ENCODE data around the gene SERPINA12.
A peak's percentile ranks its signal among the peaks of the same experiment; 100 is the strongest.

SERPINA12 gene

GRCh38 chr14:94532447-94532846 is 23.2 kb upstream of the SERPINA12 start:
- Histone ChIP-seq H3K27me3 (ENCODE audit: control insufficient read depth, insufficient read depth, low read length) (no peaks in the 10 kb centered on the region; the same call in 1 of the 2 replicates), H3K9ac (ENCODE audit: low read depth, low read length) (no peak overlapping the region), H3K4me1 (ENCODE audit: control insufficient read depth, insufficient read depth, low read length) (no peaks in the 10 kb centered on the region), H3K27ac (ENCODE audit: low read depth, low read length) (no peak overlapping the region), H3K9me3 (ENCODE audit: control insufficient read depth, insufficient read depth, low read length) (peaks cover 4% of the 10 kb centered on the region), H3K4me3 (ENCODE audit: low read depth, low read length) (no peak overlapping the region), H3K36me3 (ENCODE audit: control insufficient read depth, insufficient read depth, low read length) (no peaks in the 10 kb centered on the region)

GRCh38 chr14:94531187-94531586 is 21.9 kb upstream of the SERPINA12 start:
- Histone ChIP-seq H3K4me1 (ENCODE audit: control insufficient read depth, insufficient read depth, low read length) (no peaks in the 10 kb centered on the region), H3K9me3 (ENCODE audit: control insufficient read depth, insufficient read depth, low read length) (peaks cover 4% of the 10 kb centered on the region; the same call in 1 of the 2 replicates), H3K27me3 (ENCODE audit: control insufficient read depth, insufficient read depth, low read length) (no peaks in the 10 kb centered on the region; the same call in 1 of the 2 replicates), H3K36me3 (ENCODE audit: control insufficient read depth, insufficient read depth, low read length) (no peaks in the 10 kb centered on the region), H3K9ac (ENCODE audit: low read depth, low read length) (no peak overlapping the region), H3K27ac (ENCODE audit: low read depth, low read length) (no peak overlapping the region), H3K4me3 (ENCODE audit: low read depth, low read length) (no peak overlapping the region)

- no peaks in the 10 kb centered on the region for H3K4me1 ChIP-seq (ENCODE audit: control insufficient read depth, insufficient read depth, low read length)
- H3K9me3 ChIP-seq (ENCODE audit: control insufficient read depth, insufficient read depth, low read length), result peaks cover 4% of the 10 kb centered on the region; the same call in 1 of the 2 replicates
- no peak overlapping the region for H3K4me3 ChIP-seq (ENCODE audit: low read depth, low read length)
- no peak overlapping the region for H3K9ac ChIP-seq (ENCODE audit: low read depth, low read length)
- no peaks in the 10 kb centered on the region for H3K36me3 ChIP-seq (ENCODE audit: control insufficient read depth, insufficient read depth, low read length)
- H3K27me3 ChIP-seq (ENCODE audit: control insufficient read depth, insufficient read depth, low read length), result no peaks in the 10 kb centered on the region
- no peak overlapping the region for H3K27ac ChIP-seq (ENCODE audit: low read depth, low read length)
These were observed 14.8 kb upstream of the SERPINA12 start for GRCh38 chr14:94524093-94524492.

- Histone ChIP-seq H3K9me3 (ENCODE audit: control insufficient read depth, insufficient read depth, low read length) (peaks cover 4% of the 10 kb centered on the region; the same call in 1 of the 2 replicates), H3K36me3 (ENCODE audit: control insufficient read depth, insufficient read depth, low read length) (no peaks in the 10 kb centered on the region), H3K9ac (ENCODE audit: low read depth, low read length) (no peak overlapping the region), H3K27ac (ENCODE audit: low read depth, low read length) (no peak overlapping the region), H3K27me3 (ENCODE audit: control insufficient read depth, insufficient read depth, low read length) (no peaks in the 10 kb centered on the region), H3K4me1 (ENCODE audit: control insufficient read depth, insufficient read depth, low read length) (peaks cover 5% of the 10 kb centered on the region), H3K4me3 (ENCODE audit: low read depth, low read length) (no peak overlapping the region)
These were observed 14.0 kb upstream of the SERPINA12 start for GRCh38 chr14:94523265-94523664.

GRCh38 chr14:94522115-94522724 is 13.0 kb upstream of the SERPINA12 start:
- H3K27me3 ChIP-seq (ENCODE audit: control insufficient read depth, insufficient read depth, low read length), result no peaks in the 10 kb centered on the region
- peaks cover 13% of the 10 kb centered on the region for H3K4me1 ChIP-seq (ENCODE audit: control insufficient read depth, insufficient read depth, low read length)
- peaks cover 4% of the 10 kb centered on the region; the same call in 1 of the 2 replicates for H3K9me3 ChIP-seq (ENCODE audit: control insufficient read depth, insufficient read depth, low read length)
- no peak overlapping the region for H3K9ac ChIP-seq (ENCODE audit: low read depth, low read length)
- no peak overlapping the region for H3K4me3 ChIP-seq (ENCODE audit: low read depth, low read length)
- H3K36me3 ChIP-seq (ENCODE audit: control insufficient read depth, insufficient read depth, low read length), result no peaks in the 10 kb centered on the region
- no peak overlapping the region for H3K27ac ChIP-seq (ENCODE audit: low read depth, low read length)

GRCh38 chr14:94521375-94522114 is 12.3 kb upstream of the SERPINA12 start:
- Histone ChIP-seq H3K27me3 (ENCODE audit: control insufficient read depth, insufficient read depth, low read length) (no peaks in the 10 kb centered on the region), H3K9ac (ENCODE audit: low read depth, low read length) (no peak overlapping the region), H3K27ac (ENCODE audit: low read depth, low read length) (no peak overlapping the region)

GRCh38 chr14:94517641-94518257 is 8.5 kb upstream of the SERPINA12 start:
- H3K9ac ChIP-seq (ENCODE audit: low read depth, low read length), result no peak overlapping the region
- no peaks in the 10 kb centered on the region for H3K36me3 ChIP-seq (ENCODE audit: control insufficient read depth, insufficient read depth, low read length)
- peaks cover 4% of the 10 kb centered on the region; the same call in 1 of the 2 replicates for H3K9me3 ChIP-seq (ENCODE audit: control insufficient read depth, insufficient read depth, low read length)
- H3K27ac ChIP-seq (ENCODE audit: low read depth, low read length), result peak overlapping the region; percentile 69
- H3K4me1 ChIP-seq (ENCODE audit: control insufficient read depth, insufficient read depth, low read length), result peaks cover 13% of the 10 kb centered on the region
- no peaks in the 10 kb centered on the region for H3K27me3 ChIP-seq (ENCODE audit: control insufficient read depth, insufficient read depth, low read length)
- no peak overlapping the region for H3K4me3 ChIP-seq (ENCODE audit: low read depth, low read length)

More at GRCh38 chr14:94521375-94522114, 12.3 kb upstream of the SERPINA12 start:
- H3K4me3 ChIP-seq (ENCODE audit: low read depth, low read length), result no peak overlapping the region
- H3K4me1 ChIP-seq (ENCODE audit: control insufficient read depth, insufficient read depth, low read length), result peaks cover 13% of the 10 kb centered on the region
- no peaks in the 10 kb centered on the region for H3K36me3 ChIP-seq (ENCODE audit: control insufficient read depth, insufficient read depth, low read length)
- peaks cover 4% of the 10 kb centered on the region; the same call in 1 of the 2 replicates for H3K9me3 ChIP-seq (ENCODE audit: control insufficient read depth, insufficient read depth, low read length)

- peaks cover 4% of the 10 kb centered on the region; the same call in 1 of the 2 replicates for H3K9me3 ChIP-seq (ENCODE audit: control insufficient read depth, insufficient read depth, low read length)
- no peak overlapping the region for H3K4me3 ChIP-seq (ENCODE audit: low read depth, low read length)
- peaks cover 13% of the 10 kb centered on the region for H3K4me1 ChIP-seq (ENCODE audit: control insufficient read depth, insufficient read depth, low read length)
- no peaks in the 10 kb centered on the region for H3K36me3 ChIP-seq (ENCODE audit: control insufficient read depth, insufficient read depth, low read length)
- no peak overlapping the region for H3K9ac ChIP-seq (ENCODE audit: low read depth, low read length)
- peak overlapping the region; percentile 69 for H3K27ac ChIP-seq (ENCODE audit: low read depth, low read length)
- no peaks in the 10 kb centered on the region for H3K27me3 ChIP-seq (ENCODE audit: control insufficient read depth, insufficient read depth, low read length)
These were observed 8.0 kb upstream of the SERPINA12 start for GRCh38 chr14:94517248-94517640.

- peaks cover 4% of the 10 kb centered on the region; the same call in 1 of the 2 replicates for H3K9me3 ChIP-seq (ENCODE audit: control insufficient read depth, insufficient read depth, low read length)
- no peaks in the 10 kb centered on the region for H3K27me3 ChIP-seq (ENCODE audit: control insufficient read depth, insufficient read depth, low read length)
- no peak overlapping the region for H3K4me3 ChIP-seq (ENCODE audit: low read depth, low read length)
These were observed 6.6 kb upstream of the SERPINA12 start for GRCh38 chr14:94515856-94516255.

GRCh38 chr14:94515426-94515825 is 6.2 kb upstream of the SERPINA12 start:
- H3K4me1 ChIP-seq (ENCODE audit: control insufficient read depth, insufficient read depth, low read length), result peaks cover 13% of the 10 kb centered on the region
- no peak overlapping the region for H3K4me3 ChIP-seq (ENCODE audit: low read depth, low read length)
- no peak overlapping the region for H3K9ac ChIP-seq (ENCODE audit: low read depth, low read length)
- H3K9me3 ChIP-seq (ENCODE audit: control insufficient read depth, insufficient read depth, low read length), result peaks cover 4% of the 10 kb centered on the region; the same call in 1 of the 2 replicates
- no peaks in the 10 kb centered on the region for H3K27me3 ChIP-seq (ENCODE audit: control insufficient read depth, insufficient read depth, low read length)
- no peaks in the 10 kb centered on the region for H3K36me3 ChIP-seq (ENCODE audit: control insufficient read depth, insufficient read depth, low read length)
- no peak overlapping the region for H3K27ac ChIP-seq (ENCODE audit: low read depth, low read length)

More at GRCh38 chr14:94515856-94516255, 6.6 kb upstream of the SERPINA12 start:
- H3K9ac ChIP-seq (ENCODE audit: low read depth, low read length), result no peak overlapping the region
- no peak overlapping the region for H3K27ac ChIP-seq (ENCODE audit: low read depth, low read length)
- H3K4me1 ChIP-seq (ENCODE audit: control insufficient read depth, insufficient read depth, low read length), result peaks cover 13% of the 10 kb centered on the region
- no peaks in the 10 kb centered on the region for H3K36me3 ChIP-seq (ENCODE audit: control insufficient read depth, insufficient read depth, low read length)

GRCh38 chr14:94514351-94514750 is 5.1 kb upstream of the SERPINA12 start:
- Histone ChIP-seq H3K27me3 (ENCODE audit: control insufficient read depth, insufficient read depth, low read length) (no peaks in the 10 kb centered on the region), H3K27ac (ENCODE audit: low read depth, low read length) (no peak overlapping the region), H3K36me3 (ENCODE audit: control insufficient read depth, insufficient read depth, low read length) (no peaks in the 10 kb centered on the region), H3K4me3 (ENCODE audit: low read depth, low read length) (no peak overlapping the region), H3K9me3 (ENCODE audit: control insufficient read depth, insufficient read depth, low read length) (0 out of 2 replicates have a peak, but pooled peaks cover under 1% of the 10 kb centered on the region), H3K4me1 (ENCODE audit: control insufficient read depth, insufficient read depth, low read length) (peaks cover 13% of the 10 kb centered on the region), H3K9ac (ENCODE audit: low read depth, low read length) (no peak overlapping the region)
